GM23338 (cell line): ENCODE measurements around the gene TRMT10B. TPM values are rescaled to one million over a fixed set of nuclear protein-coding genes. Genes with fewer than 3 reads are reported as not detected.
"Not testable (repeated sequence)": the region's sequence is repeated elsewhere in the genome, so short reads cannot be mapped to it uniquely, and the experiment has no call there.

Experiments
- ATAC-seq: fragments of 200-7000 bp; cut with Tn5 transposase; 3 replicates; pipeline ENCODE4 v1.9.1; 2020
- DNase-seq: peaks from one replicate; pipeline ENCODE4 v3.0.0-alpha.2; 2015; ENCODE audit warnings: low spot score
- H2AFZ ChIP-seq: fragments of 200-600 bp; sonication (generic); 2 replicates; pipeline ENCODE4 v1.8.0; 2016; ENCODE audit warnings: antibody characterized with exemption, mild to moderate bottlenecking, moderate library complexity
- H3F3A ChIP-seq: fragments of 200-600 bp; sonication (generic); replicated peaks from 2 replicates; pipeline ENCODE4 v1.8.0; 2017; ENCODE audit warnings: antibody characterized with exemption, mixed run types, low read depth
- H3K27ac ChIP-seq: fragments of 200-600 bp; sonication (generic); 2 replicates; pipeline ENCODE4 v1.6.1; 2016; ENCODE audit warnings: low read depth
- H3K27me3 ChIP-seq: fragments of 200-600 bp; sonication (generic); 2 replicates; pipeline ENCODE4 v1.8.0; 2016; ENCODE audit warnings: mild to moderate bottlenecking, mixed run types, moderate library complexity; ENCODE audit not compliant: insufficient read depth
- H3K36me3 ChIP-seq: fragments of 200-600 bp; sonication (generic); 2 replicates; pipeline ENCODE4 v1.8.0; 2016; ENCODE audit warnings: mild to moderate bottlenecking; ENCODE audit not compliant: insufficient read depth
- H3K4me1 ChIP-seq: fragments of 200-600 bp; sonication (generic); 2 replicates; pipeline ENCODE4 v1.8.0; 2016; ENCODE audit warnings: mild to moderate bottlenecking, moderate library complexity; ENCODE audit not compliant: insufficient read depth
- H3K4me2 ChIP-seq: fragments of 200-600 bp; sonication (generic); 2 replicates; pipeline ENCODE4 v1.7.1; 2017; ENCODE audit warnings: mixed run types
- H3K4me3 ChIP-seq: fragments of 200-600 bp; sonication (generic); 2 replicates; pipeline ENCODE4 v1.6.1; 2016; ENCODE audit warnings: mixed run types
- H3K79me2 ChIP-seq: fragments of 200-600 bp; sonication (generic); replicated peaks from 2 replicates; pipeline ENCODE4 v1.8.0; 2017; ENCODE audit warnings: mild to moderate bottlenecking; ENCODE audit not compliant: insufficient read depth
- H3K9me2 ChIP-seq: fragments of 200-600 bp; sonication (generic); 2 replicates; pipeline ENCODE4 v1.8.0; 2017; ENCODE audit not compliant: insufficient read depth
- H4K20me1 ChIP-seq: fragments of 200-600 bp; sonication (generic); replicated peaks from 2 replicates; pipeline ENCODE4 v1.8.0; 2017; ENCODE audit warnings: mild to moderate bottlenecking; ENCODE audit not compliant: insufficient read depth
- H3K27ac Mint-ChIP-seq: 2 replicates; pipeline ENCODE4 v1.8.0; 2020; ENCODE audit warnings: inconsistent platforms, mild to moderate bottlenecking, moderate library complexity, mixed read lengths
- H3K27me3 Mint-ChIP-seq: 3 replicates; pipeline ENCODE4 v1.8.0; 2022; ENCODE audit warnings: low read depth, mild to moderate bottlenecking, moderate library complexity, mixed read lengths, inconsistent platforms; ENCODE audit not compliant: insufficient read depth, poor library complexity
- H3K36me3 Mint-ChIP-seq: 3 replicates; pipeline ENCODE4 v1.8.0; 2021; ENCODE audit warnings: low read depth, mild to moderate bottlenecking, inconsistent platforms, moderate library complexity, mixed read lengths
- H3K4me1 Mint-ChIP-seq: 3 replicates; pipeline ENCODE4 v1.8.0; 2020; ENCODE audit warnings: mild to moderate bottlenecking, inconsistent platforms, mixed read lengths
- H3K4me3 Mint-ChIP-seq: 3 replicates; pipeline ENCODE4 v1.8.0; 2021; ENCODE audit warnings: moderate library complexity, mild to moderate bottlenecking, inconsistent platforms, mixed read lengths
- H3K9me3 Mint-ChIP-seq: 3 replicates; pipeline ENCODE4 v1.8.0; 2020; ENCODE audit warnings: moderate library complexity, mild to moderate bottlenecking, inconsistent platforms, mixed read lengths
- CREB1 ChIP-seq: fragments of 250-450 bp; sonication (Bioruptor Pico); IDR thresholded peaks from 2 replicates; pipeline ENCODE4 v1.5.0; 2020; ENCODE audit warnings: low read depth, mild to moderate bottlenecking, moderate library complexity
- EZH2 ChIP-seq: fragments of 200-600 bp; sonication (generic); IDR thresholded peaks from one replicate; pipeline ENCODE4 v1.8.0; 2017; ENCODE audit warnings: antibody characterized with exemption, mild to moderate bottlenecking, low read depth; ENCODE audit not compliant: unreplicated experiment
- EZH2phosphoT487 ChIP-seq: fragments of 200-600 bp; sonication (generic); IDR thresholded peaks from one replicate; pipeline ENCODE4 v1.8.1; 2018; ENCODE audit warnings: antibody characterized with exemption; ENCODE audit not compliant: unreplicated experiment
- NANOG ChIP-seq: IDR thresholded peaks from 2 replicates; pipeline ENCODE4 v1.6.1; 2016; ENCODE audit warnings: antibody characterized with exemption, borderline replicate concordance
- POLR2AphosphoS5 ChIP-seq: IDR thresholded peaks from 2 replicates; pipeline ENCODE4 v1.6.1; 2016; ENCODE audit warnings: antibody characterized with exemption, low read depth
- STAT1 ChIP-seq: IDR thresholded peaks from one replicate; pipeline ENCODE4 v1.6.1; 2016; ENCODE audit warnings: antibody characterized with exemption; ENCODE audit not compliant: unreplicated experiment
- ZNF331 ChIP-seq: fragments of 250-450 bp; sonication (Bioruptor Pico); IDR thresholded peaks from 2 replicates; pipeline ENCODE4 v1.5.0; 2020; ENCODE audit warnings: low read depth, mild to moderate bottlenecking, moderate library complexity
- polyA plus RNA-seq: library from polyadenylated mRNA; unstranded; fragments of >200 nt; fragmentation: Nextera tagmentation; extraction: Ambion mirVana; gene quantifications from 2 replicates; pipeline ENCODE4 v1.2.1, GENCODE V29; 2016
- total RNA-seq: library from RNA; depleted of rRNA; stranded (reverse); fragments of >200 nt; shearing (Covaris generic); gene quantifications from 2 replicates; pipeline ENCODE4 v1.2.3, GENCODE V29; 2014
- TF ChIP-seq, protein P1 (sequence below): IDR thresholded peaks from one replicate; pipeline ENCODE4 v1.6.1; 2018; ENCODE audit warnings: antibody characterized with exemption; ENCODE audit not compliant: unreplicated experiment
- TF ChIP-seq, protein P2 (sequence below): IDR thresholded peaks from 2 replicates; pipeline ENCODE4 v1.6.1; 2016; ENCODE audit warnings: antibody characterized with exemption
- TF ChIP-seq, protein P3 (sequence below), 2 experiments: fragments of 200-600 bp in 1 of 2; sonication (generic) in 1 of 2; conservative IDR thresholded peaks; 2 replicates each; pipeline versions ENCODE4 v1.5.1 to v1.6.1; 2016 to 2017; ENCODE audit warnings: antibody characterized with exemption in 2 of 2, low read depth in 2 of 2, mild to moderate bottlenecking in 2 of 2, moderate library complexity in 1 of 2

Gene TRMT10B
- total and polyA plus RNA-seq, 2 experiments from 2014 or later, result 3.1 to 10.8 TPM

DNA sequence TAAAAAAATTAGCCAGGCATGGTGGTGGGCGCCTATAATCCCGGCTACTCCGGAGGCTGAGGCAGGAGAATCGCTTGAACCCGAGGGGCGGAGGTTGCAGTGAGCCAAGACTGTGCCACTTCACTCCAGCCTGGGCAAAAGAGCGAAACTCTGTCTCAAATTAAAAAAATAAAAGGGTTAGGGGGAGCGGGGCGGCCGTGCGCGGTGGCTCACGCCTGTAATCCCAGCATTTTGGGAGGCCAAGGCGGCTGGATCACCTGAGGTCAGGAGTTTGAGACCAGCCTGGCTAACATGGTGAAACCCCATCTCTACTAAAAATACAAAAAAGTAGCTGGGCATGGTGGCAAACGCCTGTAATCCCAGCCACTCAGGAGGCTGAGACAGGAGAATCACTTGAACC, 56.1 kb downstream of the TRMT10B start:
- not testable (repeated sequence) for H3K4me3 ChIP-seq, H3K27ac Mint-ChIP-seq, H3K36me3 Mint-ChIP-seq, H3K27ac ChIP-seq, H3K79me2 ChIP-seq, H3K4me2 ChIP-seq, H3K4me3 Mint-ChIP-seq, H3K9me2 ChIP-seq, H4K20me1 ChIP-seq, H3K4me1 Mint-ChIP-seq, DNase-seq, H2AFZ ChIP-seq, H3K36me3 ChIP-seq, H3K27me3 ChIP-seq, H3K4me1 ChIP-seq, H3K9me3 Mint-ChIP-seq, ATAC-seq, H3F3A ChIP-seq, H3K27me3 Mint-ChIP-seq

DNA sequence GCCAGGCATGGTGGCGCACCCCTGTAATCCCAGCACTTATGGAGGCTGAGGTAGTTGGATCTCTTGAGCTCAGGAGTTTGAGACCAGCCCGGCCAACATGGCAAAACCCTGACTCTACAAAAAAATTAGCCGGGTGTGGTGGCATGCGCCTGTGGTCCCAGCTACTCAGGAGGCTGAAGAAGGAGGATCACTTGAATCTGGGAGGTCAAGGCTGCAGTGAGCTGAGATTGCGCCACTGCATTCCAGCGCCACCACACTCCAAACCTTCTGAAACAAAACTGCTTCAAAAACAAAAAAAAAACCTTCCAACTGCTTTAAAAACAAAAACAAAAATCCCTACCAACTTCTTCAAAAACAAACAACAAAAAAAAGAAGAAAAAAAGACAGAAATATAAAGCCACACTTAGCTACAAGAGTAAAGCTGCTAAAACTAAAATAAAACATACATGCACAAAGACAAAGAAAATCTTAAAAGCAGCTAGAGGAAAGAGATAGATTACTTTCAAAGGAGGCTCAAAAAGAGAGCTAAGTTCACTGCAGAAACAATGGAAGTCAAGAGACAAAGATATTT, 58.4 kb downstream of the TRMT10B start:
- Histone ChIP-seq H3K4me1 (no peaks in the 10 kb centered on the region), H4K20me1 (no peaks in the 10 kb centered on the region), H3K4me2 (no peak overlapping the region), H3K36me3 (no peaks in the 10 kb centered on the region), H3K27ac (no peak overlapping the region), H3K27me3 (no peaks in the 10 kb centered on the region), H3K79me2 (peaks cover 9% of the 10 kb centered on the region), H2AFZ (no peak overlapping the region), H3K4me3 (no peak overlapping the region), H3F3A (no peaks in the 10 kb centered on the region), H3K9me2 (no peaks in the 10 kb centered on the region)
- Mint-ChIP-seq H3K27me3 (no peaks in the 10 kb centered on the region), H3K27ac (peak overlapping the region; percentile 14; the same call in 1 of the 2 replicates), H3K4me3 (no peak overlapping the region), H3K9me3 (no peaks in the 10 kb centered on the region), H3K4me1 (no peaks in the 10 kb centered on the region), H3K36me3 (no peaks in the 10 kb centered on the region)
- DNase-seq (no peak), ATAC-seq (no peak)
- TF ChIP-seq, protein P1, sequence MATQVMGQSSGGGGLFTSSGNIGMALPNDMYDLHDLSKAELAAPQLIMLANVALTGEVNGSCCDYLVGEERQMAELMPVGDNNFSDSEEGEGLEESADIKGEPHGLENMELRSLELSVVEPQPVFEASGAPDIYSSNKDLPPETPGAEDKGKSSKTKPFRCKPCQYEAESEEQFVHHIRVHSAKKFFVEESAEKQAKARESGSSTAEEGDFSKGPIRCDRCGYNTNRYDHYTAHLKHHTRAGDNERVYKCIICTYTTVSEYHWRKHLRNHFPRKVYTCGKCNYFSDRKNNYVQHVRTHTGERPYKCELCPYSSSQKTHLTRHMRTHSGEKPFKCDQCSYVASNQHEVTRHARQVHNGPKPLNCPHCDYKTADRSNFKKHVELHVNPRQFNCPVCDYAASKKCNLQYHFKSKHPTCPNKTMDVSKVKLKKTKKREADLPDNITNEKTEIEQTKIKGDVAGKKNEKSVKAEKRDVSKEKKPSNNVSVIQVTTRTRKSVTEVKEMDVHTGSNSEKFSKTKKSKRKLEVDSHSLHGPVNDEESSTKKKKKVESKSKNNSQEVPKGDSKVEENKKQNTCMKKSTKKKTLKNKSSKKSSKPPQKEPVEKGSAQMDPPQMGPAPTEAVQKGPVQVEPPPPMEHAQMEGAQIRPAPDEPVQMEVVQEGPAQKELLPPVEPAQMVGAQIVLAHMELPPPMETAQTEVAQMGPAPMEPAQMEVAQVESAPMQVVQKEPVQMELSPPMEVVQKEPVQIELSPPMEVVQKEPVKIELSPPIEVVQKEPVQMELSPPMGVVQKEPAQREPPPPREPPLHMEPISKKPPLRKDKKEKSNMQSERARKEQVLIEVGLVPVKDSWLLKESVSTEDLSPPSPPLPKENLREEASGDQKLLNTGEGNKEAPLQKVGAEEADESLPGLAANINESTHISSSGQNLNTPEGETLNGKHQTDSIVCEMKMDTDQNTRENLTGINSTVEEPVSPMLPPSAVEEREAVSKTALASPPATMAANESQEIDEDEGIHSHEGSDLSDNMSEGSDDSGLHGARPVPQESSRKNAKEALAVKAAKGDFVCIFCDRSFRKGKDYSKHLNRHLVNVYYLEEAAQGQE, result no peak

DNA sequence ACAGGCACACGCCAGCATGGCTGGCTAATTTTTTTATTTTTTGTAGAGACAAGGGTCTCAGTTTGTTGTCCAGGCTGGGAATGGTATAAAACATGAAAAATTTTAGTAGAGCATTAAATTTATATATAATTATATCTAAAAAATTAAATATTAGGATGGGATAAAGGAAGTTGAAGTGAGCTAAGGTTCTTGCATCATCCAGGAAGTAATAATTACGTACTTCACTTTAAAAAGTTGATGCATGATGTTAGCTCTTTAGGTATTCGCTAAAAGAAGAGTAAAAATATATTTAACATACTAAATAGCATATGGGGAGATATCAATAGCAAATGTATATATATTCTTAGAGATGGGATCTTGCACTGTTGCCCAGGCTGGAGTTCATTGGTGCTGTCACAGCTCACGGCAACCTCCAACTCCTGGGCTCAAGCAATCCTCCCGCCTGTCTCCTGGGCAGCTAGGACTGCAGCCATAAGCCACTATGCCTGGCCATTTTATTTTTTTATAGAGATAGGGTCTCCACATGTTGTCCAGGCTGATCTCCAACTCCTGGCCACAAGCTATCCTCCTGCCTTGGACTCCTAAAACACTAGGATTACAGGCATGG, 59.3 kb downstream of the TRMT10B start:
- no peak for ATAC-seq
- Histone ChIP-seq H3K36me3 (no peaks in the 10 kb centered on the region), H3K4me2 (no peak overlapping the region), H3K9me2 (no peaks in the 10 kb centered on the region), H3K4me1 (no peaks in the 10 kb centered on the region), H3K79me2 (peaks cover 6% of the 10 kb centered on the region), H3K27me3 (no peaks in the 10 kb centered on the region), H2AFZ (no peak overlapping the region), H3K4me3 (no peak overlapping the region), H3F3A (no peaks in the 10 kb centered on the region), H3K27ac (no peak overlapping the region), H4K20me1 (no peaks in the 10 kb centered on the region)
- no peak overlapping the region for H3K27ac Mint-ChIP-seq
- H3K9me3 Mint-ChIP-seq, result no peaks in the 10 kb centered on the region
- no peaks in the 10 kb centered on the region for H3K4me1 Mint-ChIP-seq
- no peak overlapping the region for H3K4me3 Mint-ChIP-seq
- DNase-seq, result no peak
- no peaks in the 10 kb centered on the region for H3K36me3 Mint-ChIP-seq
- no peaks in the 10 kb centered on the region for H3K27me3 Mint-ChIP-seq
- TF ChIP-seq EZH2phosphoT487 (no peak), CREB1 (no peak), ZNF331 (CRISPR knock-in tag) (no peak), NANOG (no peak), POLR2AphosphoS5 (no peak), STAT1 (no peak), EZH2 (no peak)
- TF ChIP-seq, protein P2, sequence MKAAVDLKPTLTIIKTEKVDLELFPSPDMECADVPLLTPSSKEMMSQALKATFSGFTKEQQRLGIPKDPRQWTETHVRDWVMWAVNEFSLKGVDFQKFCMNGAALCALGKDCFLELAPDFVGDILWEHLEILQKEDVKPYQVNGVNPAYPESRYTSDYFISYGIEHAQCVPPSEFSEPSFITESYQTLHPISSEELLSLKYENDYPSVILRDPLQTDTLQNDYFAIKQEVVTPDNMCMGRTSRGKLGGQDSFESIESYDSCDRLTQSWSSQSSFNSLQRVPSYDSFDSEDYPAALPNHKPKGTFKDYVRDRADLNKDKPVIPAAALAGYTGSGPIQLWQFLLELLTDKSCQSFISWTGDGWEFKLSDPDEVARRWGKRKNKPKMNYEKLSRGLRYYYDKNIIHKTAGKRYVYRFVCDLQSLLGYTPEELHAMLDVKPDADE, result no peak
- TF ChIP-seq, protein P3, sequence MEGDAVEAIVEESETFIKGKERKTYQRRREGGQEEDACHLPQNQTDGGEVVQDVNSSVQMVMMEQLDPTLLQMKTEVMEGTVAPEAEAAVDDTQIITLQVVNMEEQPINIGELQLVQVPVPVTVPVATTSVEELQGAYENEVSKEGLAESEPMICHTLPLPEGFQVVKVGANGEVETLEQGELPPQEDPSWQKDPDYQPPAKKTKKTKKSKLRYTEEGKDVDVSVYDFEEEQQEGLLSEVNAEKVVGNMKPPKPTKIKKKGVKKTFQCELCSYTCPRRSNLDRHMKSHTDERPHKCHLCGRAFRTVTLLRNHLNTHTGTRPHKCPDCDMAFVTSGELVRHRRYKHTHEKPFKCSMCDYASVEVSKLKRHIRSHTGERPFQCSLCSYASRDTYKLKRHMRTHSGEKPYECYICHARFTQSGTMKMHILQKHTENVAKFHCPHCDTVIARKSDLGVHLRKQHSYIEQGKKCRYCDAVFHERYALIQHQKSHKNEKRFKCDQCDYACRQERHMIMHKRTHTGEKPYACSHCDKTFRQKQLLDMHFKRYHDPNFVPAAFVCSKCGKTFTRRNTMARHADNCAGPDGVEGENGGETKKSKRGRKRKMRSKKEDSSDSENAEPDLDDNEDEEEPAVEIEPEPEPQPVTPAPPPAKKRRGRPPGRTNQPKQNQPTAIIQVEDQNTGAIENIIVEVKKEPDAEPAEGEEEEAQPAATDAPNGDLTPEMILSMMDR (conservative IDR thresholded peaks at IDR 0.05; ENCODE audit: low read depth in 2 of 2), result no peak
